WI38 (cell line): ENCODE data around the gene POLR3G.

ENCODE experiments used
- H3K4me3 ChIP-seq: 2 replicates; pipeline ENCODE4 v1.5.1; 2011; ENCODE audit warnings: low read depth, mild to moderate bottlenecking, control low read depth, low read length
- TF ChIP-seq, protein P1 (sequence below): IDR thresholded peaks from 2 replicates; pipeline ENCODE4 v1.5.1; 2012; ENCODE audit warnings: low read depth, mild to moderate bottlenecking, control low read depth, low read length

Gene POLR3G, protein sequence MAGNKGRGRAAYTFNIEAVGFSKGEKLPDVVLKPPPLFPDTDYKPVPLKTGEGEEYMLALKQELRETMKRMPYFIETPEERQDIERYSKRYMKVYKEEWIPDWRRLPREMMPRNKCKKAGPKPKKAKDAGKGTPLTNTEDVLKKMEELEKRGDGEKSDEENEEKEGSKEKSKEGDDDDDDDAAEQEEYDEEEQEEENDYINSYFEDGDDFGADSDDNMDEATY

DNA sequence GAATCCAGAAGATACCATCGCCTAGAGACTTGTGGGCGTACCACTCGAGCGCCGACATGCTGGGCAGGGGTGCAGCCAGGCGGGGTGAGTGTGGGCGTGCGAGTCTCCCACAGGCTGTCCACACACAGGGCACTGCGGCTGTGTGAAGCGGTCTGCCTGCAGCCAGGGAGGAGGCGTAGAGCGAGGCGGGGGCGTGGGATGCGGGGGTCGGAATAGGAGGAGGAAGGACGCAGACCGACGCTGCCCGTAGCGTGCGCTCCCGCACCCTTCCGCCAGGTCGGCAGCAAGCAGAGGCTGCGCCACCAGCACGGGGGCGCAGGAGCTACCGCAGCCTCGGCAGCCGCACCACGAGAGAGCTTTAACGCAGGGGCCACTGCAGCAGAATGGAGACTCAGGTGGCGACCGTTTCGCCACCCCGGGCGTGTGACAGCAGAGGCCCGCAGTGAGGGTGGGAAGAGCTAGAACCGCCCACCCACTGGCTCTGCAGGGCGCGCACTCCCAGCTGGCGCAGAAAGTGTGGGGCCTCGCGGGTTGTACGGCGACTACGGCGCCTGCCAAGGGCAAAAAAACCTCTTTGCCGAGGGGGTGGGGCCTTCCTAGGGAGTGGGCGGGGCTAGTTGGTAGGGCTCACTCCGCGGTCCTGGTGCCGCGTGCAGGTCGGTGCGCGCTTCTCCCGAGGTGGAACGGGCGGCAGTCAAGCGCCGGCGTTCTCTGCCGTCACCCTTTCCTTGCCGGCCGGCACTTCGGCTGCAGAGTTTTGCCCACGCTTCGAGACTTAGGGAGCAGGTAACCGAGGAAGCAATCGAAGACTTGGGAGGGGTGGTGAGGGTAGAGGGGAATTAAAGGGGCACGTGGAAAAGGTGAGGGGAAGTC is at the start of gene POLR3G, which contains the start of gene MBLAC2:
TSS of gene POLR3G (plus strand) at position 630 of the 873 bp plus-strand sequence. CDS start 10,704 bp downstream, outside the sequence.
TSS of gene MBLAC2 (minus strand) at position 537 of the 873 bp plus-strand sequence. CDS start at position 58, 479 bp downstream.
- H3K4me3 ChIP-seq = peak within 1 kb of the TSS; percentile 85
- TF ChIP-seq, protein P1, sequence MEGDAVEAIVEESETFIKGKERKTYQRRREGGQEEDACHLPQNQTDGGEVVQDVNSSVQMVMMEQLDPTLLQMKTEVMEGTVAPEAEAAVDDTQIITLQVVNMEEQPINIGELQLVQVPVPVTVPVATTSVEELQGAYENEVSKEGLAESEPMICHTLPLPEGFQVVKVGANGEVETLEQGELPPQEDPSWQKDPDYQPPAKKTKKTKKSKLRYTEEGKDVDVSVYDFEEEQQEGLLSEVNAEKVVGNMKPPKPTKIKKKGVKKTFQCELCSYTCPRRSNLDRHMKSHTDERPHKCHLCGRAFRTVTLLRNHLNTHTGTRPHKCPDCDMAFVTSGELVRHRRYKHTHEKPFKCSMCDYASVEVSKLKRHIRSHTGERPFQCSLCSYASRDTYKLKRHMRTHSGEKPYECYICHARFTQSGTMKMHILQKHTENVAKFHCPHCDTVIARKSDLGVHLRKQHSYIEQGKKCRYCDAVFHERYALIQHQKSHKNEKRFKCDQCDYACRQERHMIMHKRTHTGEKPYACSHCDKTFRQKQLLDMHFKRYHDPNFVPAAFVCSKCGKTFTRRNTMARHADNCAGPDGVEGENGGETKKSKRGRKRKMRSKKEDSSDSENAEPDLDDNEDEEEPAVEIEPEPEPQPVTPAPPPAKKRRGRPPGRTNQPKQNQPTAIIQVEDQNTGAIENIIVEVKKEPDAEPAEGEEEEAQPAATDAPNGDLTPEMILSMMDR = peak; percentile 41

GRCh38 chr5:90434116-90434714 is 40.4 kb upstream of the POLR3G start:
- TF ChIP-seq, protein P1 = peak; percentile 71
- no peak overlapping the region for H3K4me3 ChIP-seq

DNA sequence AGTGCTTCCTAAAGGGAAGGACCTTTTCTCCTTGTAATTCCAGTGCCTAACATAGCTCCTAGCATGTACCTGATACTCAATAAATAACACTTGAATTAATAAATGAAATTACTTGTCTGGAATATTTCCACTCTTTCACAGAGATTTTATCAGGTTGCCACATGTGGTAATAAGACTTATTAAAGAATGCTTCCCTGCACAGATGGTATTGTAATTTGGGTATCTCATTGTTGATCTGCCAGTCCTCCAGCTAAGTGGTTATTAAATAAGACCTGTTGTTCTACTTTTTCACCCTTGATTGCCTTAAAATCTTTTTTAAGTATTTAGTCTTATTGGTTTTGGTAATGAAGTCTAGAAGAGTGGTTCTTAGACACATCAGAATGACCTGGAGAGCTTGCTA is 37.0 kb upstream of the POLR3G start:
- H3K4me3 ChIP-seq = no peak overlapping the region
- TF ChIP-seq, protein P1 = no peak

DNA sequence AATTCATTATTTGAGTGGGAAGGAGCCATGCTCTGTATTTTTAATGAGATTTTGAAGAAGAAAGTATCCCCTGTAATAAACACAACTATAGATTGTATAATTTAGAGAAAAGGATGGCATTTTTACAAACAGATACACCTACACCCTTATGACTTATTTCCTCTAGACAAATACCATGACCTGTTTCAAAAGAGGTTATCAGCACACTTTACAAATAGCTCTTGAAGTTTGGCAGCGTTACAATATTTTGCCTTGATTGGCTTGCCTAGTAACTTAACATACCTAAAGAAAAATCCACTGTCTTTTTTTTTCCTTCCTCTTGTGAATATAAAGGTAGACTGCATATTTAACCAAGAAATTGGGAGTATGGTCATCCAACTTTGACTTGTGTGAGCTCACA is 36.6 kb upstream of the POLR3G start:
- no peak overlapping the region for H3K4me3 ChIP-seq
- TF ChIP-seq, protein P1 = no peak

DNA sequence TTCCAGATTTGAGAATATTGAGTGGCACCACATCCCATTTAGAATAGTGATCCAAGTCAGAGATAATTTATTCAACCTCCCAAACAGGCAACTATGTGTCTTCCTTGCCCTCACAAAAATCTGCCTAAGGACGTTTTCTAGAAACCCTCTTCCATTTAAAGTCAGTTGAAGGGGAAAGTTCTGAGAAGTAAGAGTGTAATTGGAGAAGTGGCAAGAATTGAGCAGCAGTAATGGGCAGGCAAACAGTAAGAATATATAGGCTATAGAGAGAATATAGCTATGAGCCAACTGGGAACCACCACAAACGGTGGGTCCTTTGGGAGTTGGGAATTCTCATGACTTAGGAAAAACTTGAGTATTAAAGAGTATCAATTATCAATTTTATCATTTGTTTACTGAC is 34.0 kb upstream of the POLR3G start:
- no peak overlapping the region for H3K4me3 ChIP-seq
- TF ChIP-seq, protein P1 = no peak

GRCh38 chr5:90446961-90447360 is 27.7 kb upstream of the POLR3G start:
- H3K4me3 ChIP-seq = no peak overlapping the region
- TF ChIP-seq, protein P1 = no peak
